ENCODE results near the gene HSPG2. TPM values are rescaled to one million over a fixed set of nuclear protein-coding genes. Genes with fewer than 3 reads are reported as not detected.

HSPG2 gene
- total and polyA plus RNA-seq, 2 of the 13 experiments (the other 11 are each of a cell fraction or from before 2014, with no cell fraction given) = 9.1 to 13.1 TPM

Other genes starting within 250 kb of the HSPG2 start
- gene USP48, start 154.2 kb downstream of the HSPG2 start, total RNA-seq (2016; rRNA removed; fragmentation: Illumina TruSeq; extraction: Trizol) = 29.9 and 30.4 TPM in 2 replicates
- gene USP48, start 154.2 kb downstream of the HSPG2 start, polyA plus RNA-seq (2011; rRNA removed) = 26.1 and 30.7 TPM in 2 replicates
- gene LDLRAD2, start 125.0 kb downstream of the HSPG2 start, total RNA-seq (2016; rRNA removed; fragmentation: Illumina TruSeq; extraction: Trizol) = not detected in 2 replicates
- gene LDLRAD2, start 125.0 kb downstream of the HSPG2 start, polyA plus RNA-seq (2011; rRNA removed) = not detected in 2 replicates
- not detected in 2 replicates for gene CELA3B, start 39.7 kb upstream of the HSPG2 start, total RNA-seq (2016; rRNA removed; fragmentation: Illumina TruSeq; extraction: Trizol)
- 0.34 TPM in 1 of 2 replicates, not detected in the other for gene CELA3B, start 39.7 kb upstream of the HSPG2 start, polyA plus RNA-seq (2011; rRNA removed)
- gene CELA3A, start 64.3 kb upstream of the HSPG2 start, total RNA-seq (2016; rRNA removed; fragmentation: Illumina TruSeq; extraction: Trizol) = not detected in 2 replicates
- gene CELA3A, start 64.3 kb upstream of the HSPG2 start, polyA plus RNA-seq (2011; rRNA removed) = 0.09 and 0.73 TPM in 2 replicates
- gene CDC42, start 115.4 kb upstream of the HSPG2 start, total RNA-seq (2016; rRNA removed; fragmentation: Illumina TruSeq; extraction: Trizol) = 237 and 358 TPM in 2 replicates
- 101 and 138 TPM in 2 replicates for gene CDC42, start 115.4 kb upstream of the HSPG2 start, polyA plus RNA-seq (2011; rRNA removed)
- gene WNT4, start 205.8 kb upstream of the HSPG2 start, total RNA-seq (2016; rRNA removed; fragmentation: Illumina TruSeq; extraction: Trizol) = not detected in 2 replicates
- gene WNT4, start 205.8 kb upstream of the HSPG2 start, polyA plus RNA-seq (2011; rRNA removed) = not detected in 2 replicates